Uterus (tissue), 2 donors: Measurements from ENCODE around the gene CR1L.

Source experiments
- POLR2A ChIP-seq, 2 donors: fragments of 450-650 bp; IDR thresholded peaks; one replicate each; pipeline ENCODE4 v1.6.1; 2016; ENCODE audit warnings: antibody characterized with exemption in 2 of 2, mild to moderate bottlenecking in 1 of 2, moderate library complexity in 1 of 2
- TF ChIP-seq, protein P1 (sequence below), 4 experiments: fragments of 200-600 bp in 2 of 4; fragments of 450-650 bp in 2 of 4; sonication (generic) in 2 of 4; IDR thresholded peaks; one replicate each; pipeline ENCODE4 v1.5.1; 2016 to 2019; ENCODE audit warnings: antibody characterized with exemption in 4 of 4, mild to moderate bottlenecking in 2 of 4, moderate library complexity in 1 of 4

DNA sequence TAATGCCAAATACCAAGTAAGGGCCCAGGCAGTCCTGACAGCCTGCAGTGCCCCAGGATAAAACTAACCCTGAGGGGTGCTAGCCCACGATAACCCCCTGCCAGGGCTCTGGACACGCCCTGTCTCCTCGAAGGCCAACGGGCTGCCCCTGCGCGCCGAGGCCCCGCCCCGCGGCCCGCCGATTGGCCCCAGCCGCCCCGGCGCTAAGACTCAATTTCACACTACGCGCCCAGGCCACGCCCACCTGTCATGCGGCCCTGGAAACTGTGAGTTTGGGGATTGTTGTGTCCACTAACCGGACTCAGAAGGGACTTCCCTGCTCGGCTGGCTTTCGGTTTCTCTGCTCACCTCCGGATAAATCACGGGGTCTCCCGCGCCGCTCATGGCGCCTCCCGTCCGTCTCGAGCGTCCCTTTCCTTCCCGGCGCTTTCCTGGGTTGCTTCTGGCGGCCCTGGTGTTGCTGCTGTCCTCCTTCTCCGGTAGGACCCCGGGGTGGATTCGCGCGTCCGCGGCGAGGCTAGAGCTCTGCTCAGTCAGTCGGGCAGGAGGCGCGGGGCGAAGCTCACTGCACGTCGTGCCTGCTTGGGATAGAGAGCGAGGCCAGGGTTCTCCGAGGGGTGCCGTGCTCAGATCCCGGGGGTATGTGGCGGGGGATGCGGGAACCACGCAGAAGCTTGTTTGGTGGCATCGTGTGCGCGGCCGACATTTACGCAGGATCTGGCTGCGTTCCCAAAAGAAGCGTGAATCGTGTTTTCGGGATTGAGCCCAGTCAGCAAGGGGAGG lies at the start of gene CR1L:
- TF ChIP-seq POLR2A (IDR thresholded peaks at IDR 0.05), result no peak
- TF ChIP-seq, protein P1, sequence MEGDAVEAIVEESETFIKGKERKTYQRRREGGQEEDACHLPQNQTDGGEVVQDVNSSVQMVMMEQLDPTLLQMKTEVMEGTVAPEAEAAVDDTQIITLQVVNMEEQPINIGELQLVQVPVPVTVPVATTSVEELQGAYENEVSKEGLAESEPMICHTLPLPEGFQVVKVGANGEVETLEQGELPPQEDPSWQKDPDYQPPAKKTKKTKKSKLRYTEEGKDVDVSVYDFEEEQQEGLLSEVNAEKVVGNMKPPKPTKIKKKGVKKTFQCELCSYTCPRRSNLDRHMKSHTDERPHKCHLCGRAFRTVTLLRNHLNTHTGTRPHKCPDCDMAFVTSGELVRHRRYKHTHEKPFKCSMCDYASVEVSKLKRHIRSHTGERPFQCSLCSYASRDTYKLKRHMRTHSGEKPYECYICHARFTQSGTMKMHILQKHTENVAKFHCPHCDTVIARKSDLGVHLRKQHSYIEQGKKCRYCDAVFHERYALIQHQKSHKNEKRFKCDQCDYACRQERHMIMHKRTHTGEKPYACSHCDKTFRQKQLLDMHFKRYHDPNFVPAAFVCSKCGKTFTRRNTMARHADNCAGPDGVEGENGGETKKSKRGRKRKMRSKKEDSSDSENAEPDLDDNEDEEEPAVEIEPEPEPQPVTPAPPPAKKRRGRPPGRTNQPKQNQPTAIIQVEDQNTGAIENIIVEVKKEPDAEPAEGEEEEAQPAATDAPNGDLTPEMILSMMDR (IDR thresholded peaks at IDR 0.05), result no peak
